ENCODE results near the gene SETBP1. TPM values are rescaled to one million over a fixed set of nuclear protein-coding genes. Genes with fewer than 3 reads are reported as not detected.

Gene SETBP1
- total and polyA plus RNA-seq, 2 donors from 2014 or later = 2.7 to 71.7 TPM

- no peak overlapping the region for H3K27ac ChIP-seq (ENCODE audit: low read depth in 2 of 2, low read length in 2 of 2)
- no peak for DNase-seq
These were observed 287.6 kb downstream of the SETBP1 start for GRCh38 chr18:44968336-44968735.

DNA sequence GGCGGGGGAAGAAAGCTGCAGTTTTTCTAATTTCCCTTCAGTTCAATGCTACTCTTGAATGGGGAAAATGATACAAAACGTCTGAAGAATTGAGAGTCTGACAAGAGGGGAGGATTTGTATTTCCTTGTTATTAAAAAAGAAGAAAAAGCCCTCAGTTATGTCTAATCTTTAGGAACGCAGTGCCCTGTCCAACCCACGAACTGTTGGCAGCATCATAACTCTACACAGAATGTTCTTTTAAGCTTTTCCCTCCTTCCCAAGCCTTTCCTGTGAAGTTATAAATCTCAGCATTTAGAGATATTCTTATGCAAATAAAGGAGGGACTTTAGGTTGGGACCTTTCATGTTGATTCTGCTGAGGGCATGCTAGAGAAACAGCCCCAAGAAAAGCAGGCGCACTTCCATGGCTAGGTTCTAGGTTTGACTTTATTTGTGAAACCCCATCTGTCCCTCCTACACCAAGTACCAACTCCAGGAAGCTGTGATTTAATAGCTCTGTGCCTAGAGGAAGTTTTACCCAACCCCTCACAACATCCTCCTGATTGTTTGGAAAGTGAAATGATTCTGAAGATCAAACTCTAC is 288.6 kb downstream of the SETBP1 start:
- H3K36me3 ChIP-seq (ENCODE audit: control insufficient read depth in 2 of 3, insufficient read depth in 3 of 3, low read length in 3 of 3) = no peaks in the 10 kb centered on the region
- FAIRE-seq (no peak), DNase-seq (peak in 2 of 5 donors; percentile 53 to 59)
- H3K4me3 ChIP-seq (ENCODE audit: low read length in 3 of 3) = no peak overlapping the region
- no peaks in the 10 kb centered on the region for H3K9me3 ChIP-seq (ENCODE audit: control insufficient read depth in 2 of 3, insufficient read depth in 1 of 3, low read length in 3 of 3)
- H3K4me1 ChIP-seq (ENCODE audit: control insufficient read depth in 2 of 3, insufficient read depth in 2 of 3, low read depth in 1 of 3, low read length in 3 of 3) = peaks cover 0 to 10% (median 9%) of the 10 kb centered on the region in 3 donors
- no peak overlapping the region for H3K27ac ChIP-seq (ENCODE audit: low read depth in 2 of 2, low read length in 2 of 2)
- no peak overlapping the region for H3K9ac ChIP-seq (ENCODE audit: low read length in 3 of 3)
- intact Hi-C loops (cut with DNase I) = no loop called here
- no peaks in the 10 kb centered on the region for H3K27me3 ChIP-seq (ENCODE audit: control insufficient read depth, insufficient read depth, low read length)
- TF ChIP-seq, protein P1, sequence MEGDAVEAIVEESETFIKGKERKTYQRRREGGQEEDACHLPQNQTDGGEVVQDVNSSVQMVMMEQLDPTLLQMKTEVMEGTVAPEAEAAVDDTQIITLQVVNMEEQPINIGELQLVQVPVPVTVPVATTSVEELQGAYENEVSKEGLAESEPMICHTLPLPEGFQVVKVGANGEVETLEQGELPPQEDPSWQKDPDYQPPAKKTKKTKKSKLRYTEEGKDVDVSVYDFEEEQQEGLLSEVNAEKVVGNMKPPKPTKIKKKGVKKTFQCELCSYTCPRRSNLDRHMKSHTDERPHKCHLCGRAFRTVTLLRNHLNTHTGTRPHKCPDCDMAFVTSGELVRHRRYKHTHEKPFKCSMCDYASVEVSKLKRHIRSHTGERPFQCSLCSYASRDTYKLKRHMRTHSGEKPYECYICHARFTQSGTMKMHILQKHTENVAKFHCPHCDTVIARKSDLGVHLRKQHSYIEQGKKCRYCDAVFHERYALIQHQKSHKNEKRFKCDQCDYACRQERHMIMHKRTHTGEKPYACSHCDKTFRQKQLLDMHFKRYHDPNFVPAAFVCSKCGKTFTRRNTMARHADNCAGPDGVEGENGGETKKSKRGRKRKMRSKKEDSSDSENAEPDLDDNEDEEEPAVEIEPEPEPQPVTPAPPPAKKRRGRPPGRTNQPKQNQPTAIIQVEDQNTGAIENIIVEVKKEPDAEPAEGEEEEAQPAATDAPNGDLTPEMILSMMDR (IDR thresholded peaks at IDR 0.05; ENCODE audit: borderline replicate concordance, extremely low read depth, insufficient read depth) = no peak

More at GRCh38 chr18:44968336-44968735, 287.6 kb downstream of the SETBP1 start:
- Histone ChIP-seq H3K9ac (ENCODE audit: low read length in 3 of 3) (no peak overlapping the region), H3K4me3 (ENCODE audit: low read length in 3 of 3) (no peak overlapping the region), H3K9me3 (ENCODE audit: control insufficient read depth in 2 of 3, insufficient read depth in 1 of 3, low read length in 3 of 3) (no peaks in the 10 kb centered on the region), H3K36me3 (ENCODE audit: control insufficient read depth in 2 of 3, insufficient read depth in 3 of 3, low read length in 3 of 3) (no peaks in the 10 kb centered on the region), H3K27me3 (ENCODE audit: control insufficient read depth, insufficient read depth, low read length) (no peaks in the 10 kb centered on the region), H3K4me1 (ENCODE audit: control insufficient read depth in 2 of 3, insufficient read depth in 2 of 3, low read depth in 1 of 3, low read length in 3 of 3) (peaks cover 0 to 10% (median 9%) of the 10 kb centered on the region in 3 donors)
- FAIRE-seq = no peak
- TF ChIP-seq, protein P1 (IDR thresholded peaks at IDR 0.05; ENCODE audit: borderline replicate concordance, extremely low read depth, insufficient read depth) = no peak
- intact Hi-C loops (cut with DNase I) = no loop called here

DNA sequence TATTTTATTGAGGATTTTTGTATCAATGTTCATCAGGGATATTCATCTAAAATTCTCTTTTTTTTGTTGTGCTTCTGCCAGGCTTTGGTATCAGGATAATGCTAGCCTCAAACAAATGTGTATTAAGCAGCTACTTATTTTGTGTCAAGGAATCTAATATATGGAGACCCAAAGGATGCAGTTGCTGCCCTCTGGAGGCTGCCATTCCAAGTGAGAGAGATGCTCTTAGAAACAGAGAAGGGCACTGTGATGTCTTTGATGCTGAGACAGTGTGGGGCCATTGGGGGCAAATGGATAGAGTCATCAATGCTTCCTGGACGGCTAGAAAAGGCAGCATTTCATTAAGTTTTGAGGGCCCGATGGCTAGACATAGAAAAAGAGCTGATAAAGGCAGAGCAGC is 292.6 kb downstream of the SETBP1 start:
- DNase-seq (no peak), FAIRE-seq (no peak)
- Histone ChIP-seq H3K27ac (ENCODE audit: low read depth in 2 of 2, low read length in 2 of 2) (no peak overlapping the region), H3K4me3 (ENCODE audit: low read length in 3 of 3) (no peak overlapping the region), H3K36me3 (ENCODE audit: control insufficient read depth in 2 of 3, insufficient read depth in 3 of 3, low read length in 3 of 3) (no peaks in the 10 kb centered on the region), H3K4me1 (ENCODE audit: control insufficient read depth in 2 of 3, insufficient read depth in 2 of 3, low read depth in 1 of 3, low read length in 3 of 3) (peaks cover 0 to 13% (median 10%) of the 10 kb centered on the region in 3 donors), H3K27me3 (ENCODE audit: control insufficient read depth, insufficient read depth, low read length) (no peaks in the 10 kb centered on the region), H3K9me3 (ENCODE audit: control insufficient read depth in 2 of 3, insufficient read depth in 1 of 3, low read length in 3 of 3) (no peaks in the 10 kb centered on the region), H3K9ac (ENCODE audit: low read length in 3 of 3) (no peak overlapping the region)
- TF ChIP-seq, protein P1 (IDR thresholded peaks at IDR 0.05; ENCODE audit: borderline replicate concordance, extremely low read depth, insufficient read depth) = no peak
- intact Hi-C loops (cut with DNase I) = no loop called here

- DNase-seq = no peak
- intact Hi-C loops (cut with DNase I) = no loop called here
- H3K4me1 ChIP-seq (ENCODE audit: control insufficient read depth in 2 of 3, insufficient read depth in 2 of 3, low read depth in 1 of 3, low read length in 3 of 3) = peaks cover 0 to 7% (median 5%) of the 10 kb centered on the region in 3 donors
- H3K9me3 ChIP-seq (ENCODE audit: control insufficient read depth in 2 of 3, insufficient read depth in 1 of 3, low read length in 3 of 3) = no peaks in the 10 kb centered on the region
- no peak overlapping the region for H3K27ac ChIP-seq (ENCODE audit: low read depth in 2 of 2, low read length in 2 of 2)
- H3K36me3 ChIP-seq (ENCODE audit: control insufficient read depth in 2 of 3, insufficient read depth in 3 of 3, low read length in 3 of 3) = no peaks in the 10 kb centered on the region
- no peak overlapping the region for H3K9ac ChIP-seq (ENCODE audit: low read length in 3 of 3)
- H3K27me3 ChIP-seq (ENCODE audit: control insufficient read depth, insufficient read depth, low read length) = no peaks in the 10 kb centered on the region
- TF ChIP-seq, protein P1 (IDR thresholded peaks at IDR 0.05; ENCODE audit: borderline replicate concordance, extremely low read depth, insufficient read depth) = no peak
- FAIRE-seq = no peak
- no peak overlapping the region for H3K4me3 ChIP-seq (ENCODE audit: low read length in 3 of 3)
These were observed 293.5 kb downstream of the SETBP1 start for GRCh38 chr18:44974174-44974573.

Data from kidney (tissue), 14 donors.